Natural killer cell treated with Interleukin-12 subunit alpha and Interleukin-12 subunit beta and Interleukin-15 and Interleukin-18, amount 100 ng/mL, for 72 hours (primary cell): ENCODE data around the gene TRDMT1. TPM values are rescaled to one million over a fixed set of nuclear protein-coding genes. Genes with fewer than 3 reads are reported as not detected.

Experiments used
- ATAC-seq, 2 donors: fragments of 150-1000 bp; cut with Tn5 transposase in 1 of 2; sonication (Bioruptor Pico), chemical (Tn5 transposase) in 1 of 2; 2 replicates each; pipeline ENCODE4 v1.10.0; 2021
- DNase-seq: peaks from one replicate; pipeline ENCODE4 v3.0.0; 2022; ENCODE audit warnings: low spot score
- H3K27ac Mint-ChIP-seq, 2 donors: 1 replicate in 1 of 2; 2 replicates in 1 of 2; pipeline ENCODE4 v1.8.0; 2022; ENCODE audit warnings: mixed read lengths in 2 of 2, mild to moderate bottlenecking in 1 of 2, moderate library complexity in 1 of 2
- H3K27me3 Mint-ChIP-seq, 2 donors: 1 replicate in 1 of 2; 2 replicates in 1 of 2; pipeline ENCODE4 v1.8.0; 2022; ENCODE audit warnings: mixed read lengths in 2 of 2
- H3K36me3 Mint-ChIP-seq: one replicate; pipeline ENCODE4 v1.8.0; 2022; ENCODE audit warnings: mixed read lengths
- H3K4me1 Mint-ChIP-seq, 2 donors: 1 replicate in 1 of 2; 2 replicates in 1 of 2; pipeline ENCODE4 v1.8.0; 2022; ENCODE audit warnings: low read depth in 2 of 2, mixed read lengths in 2 of 2, mild to moderate bottlenecking in 1 of 2
- H3K4me3 Mint-ChIP-seq: one replicate; pipeline ENCODE4 v1.8.0; 2022; ENCODE audit warnings: mixed read lengths
- H3K9me3 Mint-ChIP-seq: 2 replicates; pipeline ENCODE4 v1.8.0; 2022; ENCODE audit warnings: mixed read lengths
- total RNA-seq, 2 donors: library from RNA; stranded (reverse); gene quantifications; one replicate each; pipeline ENCODE4 v1.2.3, GENCODE V29; 2022

TRDMT1 gene
- total RNA-seq, 2 donors from 2014 or later, result 8.1 to 15.2 TPM

GRCh38 chr10:17196045-17196444 lies 5.4 kb downstream of the TRDMT1 start:
- H3K27ac Mint-ChIP-seq, result no peak overlapping the region
- DNase-seq, result no peak
- no peak for ATAC-seq
- no peaks in the 10 kb centered on the region for H3K27me3 Mint-ChIP-seq
- peaks cover 6% of the 10 kb centered on the region for H3K36me3 Mint-ChIP-seq
- H3K4me3 Mint-ChIP-seq, result no peak overlapping the region
- no peaks in the 10 kb centered on the region for H3K9me3 Mint-ChIP-seq
- H3K4me1 Mint-ChIP-seq, result peaks cover 12 to 20% of the 10 kb centered on the region in 2 donors

GRCh38 chr10:17195083-17195482 lies 6.4 kb downstream of the TRDMT1 start:
- ATAC-seq, result no peak
- no peak overlapping the region for H3K27ac Mint-ChIP-seq
- no peak overlapping the region for H3K4me3 Mint-ChIP-seq
- peaks cover 6% of the 10 kb centered on the region for H3K36me3 Mint-ChIP-seq
- H3K4me1 Mint-ChIP-seq, result peaks cover 11 to 12% of the 10 kb centered on the region in 2 donors
- H3K9me3 Mint-ChIP-seq, result no peaks in the 10 kb centered on the region
- no peaks in the 10 kb centered on the region for H3K27me3 Mint-ChIP-seq
- no peak for DNase-seq

DNA sequence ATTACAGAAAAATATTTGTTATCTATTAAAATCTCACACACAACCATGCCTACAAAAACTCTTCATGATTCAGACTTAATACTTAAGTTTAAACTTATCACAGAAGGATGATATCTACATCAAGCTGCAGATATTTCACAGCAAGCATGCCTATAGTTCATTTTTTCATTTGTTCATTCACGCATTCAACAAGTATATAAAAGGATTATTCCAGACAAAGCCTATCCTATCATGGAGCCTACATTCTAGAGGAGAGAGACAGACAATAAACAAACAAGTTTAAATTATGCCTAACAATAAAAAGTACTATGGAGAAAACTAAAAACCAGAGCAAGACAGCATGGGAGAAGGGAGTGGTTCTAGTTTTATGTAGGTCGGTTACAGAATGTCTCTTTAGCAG lies 10.9 kb downstream of the TRDMT1 start:
- Mint-ChIP-seq H3K9me3 (no peaks in the 10 kb centered on the region), H3K4me3 (no peak overlapping the region), H3K36me3 (peaks cover 6% of the 10 kb centered on the region), H3K27me3 (no peaks in the 10 kb centered on the region), H3K27ac (no peak overlapping the region), H3K4me1 (peaks cover 0 to 4% of the 10 kb centered on the region in 2 donors)
- DNase-seq (no peak), ATAC-seq (no peak)

DNA sequence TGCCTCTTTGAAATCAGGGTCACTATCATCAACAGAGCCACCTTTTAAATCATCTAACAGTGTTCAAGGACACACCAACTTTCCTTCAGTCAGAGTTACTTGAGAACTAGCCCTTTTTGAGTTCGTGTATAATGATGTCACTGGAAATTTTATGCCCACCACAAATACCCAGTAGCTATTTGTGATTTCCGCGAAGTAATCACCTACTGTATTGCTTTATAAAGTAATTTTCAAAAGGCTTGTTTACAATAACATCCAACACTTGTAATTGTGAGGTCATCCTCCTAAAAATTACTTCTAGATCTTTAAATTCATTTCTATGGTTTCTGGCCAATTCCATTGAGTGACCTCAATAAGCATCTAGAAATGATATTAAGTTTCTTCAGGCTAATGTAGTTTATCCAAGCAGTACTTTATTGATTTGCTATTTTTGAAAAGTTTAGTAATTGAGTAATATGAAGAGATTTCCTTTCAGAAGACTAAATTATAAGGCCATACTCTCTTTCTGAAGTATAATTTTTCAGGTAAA lies 12.8 kb downstream of the TRDMT1 start:
- no peak for DNase-seq
- Mint-ChIP-seq H3K27me3 (no peaks in the 10 kb centered on the region), H3K27ac (no peak overlapping the region), H3K36me3 (peaks cover 2% of the 10 kb centered on the region), H3K4me1 (peaks cover 0 to 4% of the 10 kb centered on the region in 2 donors), H3K9me3 (no peaks in the 10 kb centered on the region), H3K4me3 (no peak overlapping the region)
- no peak for ATAC-seq

GRCh38 chr10:17185873-17186272 lies 15.6 kb downstream of the TRDMT1 start:
- no peak overlapping the region for H3K4me3 Mint-ChIP-seq
- peaks cover 0 to 3% of the 10 kb centered on the region in 2 donors for H3K4me1 Mint-ChIP-seq
- H3K27ac Mint-ChIP-seq, result no peak overlapping the region
- H3K9me3 Mint-ChIP-seq, result no peaks in the 10 kb centered on the region
- no peaks in the 10 kb centered on the region for H3K27me3 Mint-ChIP-seq
- ATAC-seq (no peak), DNase-seq (no peak)
- no peaks in the 10 kb centered on the region for H3K36me3 Mint-ChIP-seq

DNA sequence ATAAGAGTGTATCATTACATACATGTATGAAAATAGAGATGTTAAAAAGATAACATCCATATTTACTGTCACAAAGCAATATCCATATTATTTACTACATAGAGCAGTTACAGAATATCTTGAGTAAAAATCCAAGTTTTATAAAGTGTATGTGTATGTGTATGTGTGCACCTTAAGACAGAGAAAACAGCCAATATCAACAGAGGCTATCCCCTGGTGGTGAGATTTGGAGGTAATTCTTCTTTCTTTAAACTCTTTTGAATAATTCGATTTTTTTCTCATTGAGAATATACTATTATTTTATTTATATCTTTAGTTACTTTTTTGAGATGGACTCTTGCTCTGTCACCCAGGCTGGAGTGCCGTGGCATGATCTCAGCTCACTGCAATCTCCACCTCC lies 18.4 kb downstream of the TRDMT1 start:
- Mint-ChIP-seq H3K27ac (no peak overlapping the region), H3K27me3 (no peaks in the 10 kb centered on the region), H3K4me3 (no peak overlapping the region), H3K4me1 (no peaks in the 10 kb centered on the region), H3K36me3 (no peaks in the 10 kb centered on the region), H3K9me3 (no peaks in the 10 kb centered on the region)
- no peak for DNase-seq
- no peak for ATAC-seq

- H3K36me3 Mint-ChIP-seq, result no peaks in the 10 kb centered on the region
- H3K27me3 Mint-ChIP-seq, result no peaks in the 10 kb centered on the region
- no peak overlapping the region for H3K4me3 Mint-ChIP-seq
- DNase-seq, result no peak
- ATAC-seq, result no peak
- H3K4me1 Mint-ChIP-seq, result no peaks in the 10 kb centered on the region
- no peaks in the 10 kb centered on the region for H3K9me3 Mint-ChIP-seq
- H3K27ac Mint-ChIP-seq, result no peak overlapping the region
These were observed 19.7 kb downstream of the TRDMT1 start for GRCh38 chr10:17181751-17182150.

- Mint-ChIP-seq H3K27me3 (no peaks in the 10 kb centered on the region), H3K27ac (no peak overlapping the region), H3K9me3 (no peaks in the 10 kb centered on the region), H3K36me3 (no peaks in the 10 kb centered on the region), H3K4me1 (no peaks in the 10 kb centered on the region), H3K4me3 (no peak overlapping the region)
- DNase-seq (no peak), ATAC-seq (no peak)
These were observed 20.4 kb downstream of the TRDMT1 start for GRCh38 chr10:17181110-17181509.

DNA sequence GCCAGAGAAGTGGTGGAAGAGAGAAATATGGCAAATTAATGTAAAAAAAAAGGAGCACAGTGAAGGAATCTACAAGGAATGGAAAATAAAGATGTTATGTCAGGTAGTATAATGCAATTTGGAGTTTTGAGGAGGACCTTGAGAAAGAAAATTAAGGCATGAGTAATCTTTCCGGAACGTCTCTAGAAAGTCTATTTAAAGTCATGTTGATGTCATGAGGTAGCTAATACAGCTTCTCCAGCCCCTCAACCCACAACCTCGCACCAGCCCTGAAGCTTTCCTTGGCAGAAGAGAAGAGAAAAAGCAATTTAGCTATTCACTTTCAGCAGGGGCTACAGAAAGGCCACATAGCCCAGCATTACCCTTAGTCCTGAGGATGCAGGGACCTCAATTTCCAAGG lies 22.5 kb downstream of the TRDMT1 start:
- Mint-ChIP-seq H3K36me3 (no peaks in the 10 kb centered on the region), H3K4me1 (peaks cover 6 to 8% of the 10 kb centered on the region in 2 donors), H3K4me3 (no peak overlapping the region), H3K9me3 (no peaks in the 10 kb centered on the region), H3K27ac (no peak overlapping the region), H3K27me3 (no peaks in the 10 kb centered on the region)
- no peak for ATAC-seq
- no peak for DNase-seq

- Mint-ChIP-seq H3K4me3 (no peak overlapping the region), H3K36me3 (no peaks in the 10 kb centered on the region), H3K27me3 (no peaks in the 10 kb centered on the region), H3K4me1 (peaks cover 6 to 8% of the 10 kb centered on the region in 2 donors), H3K9me3 (no peaks in the 10 kb centered on the region), H3K27ac (no peak overlapping the region)
- DNase-seq (no peak), ATAC-seq (no peak)
These were observed 23.5 kb downstream of the TRDMT1 start for GRCh38 chr10:17178006-17178405.

DNA sequence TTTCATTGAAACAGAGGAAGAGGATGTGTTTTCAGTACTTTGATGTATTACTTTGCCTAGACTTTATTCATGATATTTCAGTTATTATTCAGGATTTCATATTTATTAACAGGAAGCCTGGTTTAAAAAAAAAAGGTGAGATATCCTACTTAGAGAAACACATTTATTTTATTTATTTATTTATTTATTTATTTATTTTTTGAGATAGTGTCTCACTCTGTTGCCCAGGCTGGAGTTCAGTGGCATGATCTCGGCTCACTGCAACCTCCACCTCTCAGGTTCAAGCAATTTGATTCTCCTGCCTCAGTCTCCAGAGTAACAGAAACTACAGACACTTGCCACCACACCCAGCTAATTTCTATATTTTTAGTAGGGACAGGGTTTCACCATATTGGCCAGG lies 24.5 kb downstream of the TRDMT1 start:
- no peaks in the 10 kb centered on the region for H3K27me3 Mint-ChIP-seq
- H3K4me3 Mint-ChIP-seq, result no peak overlapping the region
- H3K36me3 Mint-ChIP-seq, result no peaks in the 10 kb centered on the region
- DNase-seq (no peak), ATAC-seq (no peak)
- peaks cover 6 to 8% of the 10 kb centered on the region in 2 donors for H3K4me1 Mint-ChIP-seq
- H3K27ac Mint-ChIP-seq, result no peak overlapping the region
- no peaks in the 10 kb centered on the region for H3K9me3 Mint-ChIP-seq

DNA sequence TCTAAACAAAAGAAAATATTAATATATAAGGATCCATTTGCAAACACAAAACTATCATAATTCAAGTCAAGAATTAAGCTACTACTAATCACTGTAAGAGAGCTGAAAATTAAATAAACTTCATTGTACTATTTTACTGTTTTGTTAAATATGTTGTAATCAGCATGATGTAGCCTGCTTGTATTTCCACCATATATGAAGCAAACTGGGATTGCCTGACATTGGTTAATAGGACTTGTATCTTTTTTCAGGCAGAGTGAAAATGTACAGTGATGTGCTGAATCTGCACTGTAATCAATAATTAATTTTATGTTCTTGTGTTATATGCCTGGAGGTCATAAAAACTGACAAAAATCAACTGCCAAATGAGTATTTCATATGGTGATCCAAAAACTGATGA lies 25.4 kb downstream of the TRDMT1 start:
- H3K27me3 Mint-ChIP-seq, result no peaks in the 10 kb centered on the region
- DNase-seq, result no peak
- H3K4me1 Mint-ChIP-seq, result peaks cover 6 to 8% of the 10 kb centered on the region in 2 donors
- H3K27ac Mint-ChIP-seq, result no peak overlapping the region
- H3K9me3 Mint-ChIP-seq, result no peaks in the 10 kb centered on the region
- ATAC-seq, result no peak
- no peaks in the 10 kb centered on the region for H3K36me3 Mint-ChIP-seq
- no peak overlapping the region for H3K4me3 Mint-ChIP-seq

GRCh38 chr10:17175551-17175950 lies 25.9 kb downstream of the TRDMT1 start:
- Mint-ChIP-seq H3K27ac (peak overlapping the region in 1 of 2 donors; percentile 74), H3K36me3 (no peaks in the 10 kb centered on the region), H3K4me3 (peak overlapping the region; percentile 15), H3K9me3 (no peaks in the 10 kb centered on the region), H3K27me3 (no peaks in the 10 kb centered on the region), H3K4me1 (peaks cover 6 to 8% of the 10 kb centered on the region in 2 donors)
- ATAC-seq (no peak), DNase-seq (no peak)

DNA sequence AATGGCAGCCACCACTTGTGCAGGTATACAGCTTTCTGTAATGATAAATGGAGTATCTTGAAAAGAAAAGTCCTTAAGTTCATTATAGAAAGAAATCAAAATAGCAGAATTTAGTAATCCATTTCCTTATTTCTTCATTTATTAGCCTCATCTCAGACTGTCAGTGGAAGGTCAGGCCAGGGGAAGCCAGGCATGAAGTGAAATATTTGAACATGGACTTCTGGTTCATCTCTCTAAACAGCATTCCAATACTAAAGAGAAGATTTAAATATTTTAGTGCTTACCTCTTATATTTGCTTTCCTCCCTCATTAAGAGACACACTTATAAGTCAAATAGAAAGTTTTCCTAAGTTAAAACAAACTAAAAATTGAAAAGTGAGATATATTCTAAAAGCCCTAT lies 26.8 kb downstream of the TRDMT1 start:
- DNase-seq (no peak), ATAC-seq (no peak)
- no peaks in the 10 kb centered on the region for H3K9me3 Mint-ChIP-seq
- H3K4me1 Mint-ChIP-seq, result peaks cover 6 to 8% of the 10 kb centered on the region in 2 donors
- no peaks in the 10 kb centered on the region for H3K36me3 Mint-ChIP-seq
- peak overlapping the region in 1 of 2 donors; percentile 74 for H3K27ac Mint-ChIP-seq
- no peaks in the 10 kb centered on the region for H3K27me3 Mint-ChIP-seq
- no peak overlapping the region for H3K4me3 Mint-ChIP-seq

- Mint-ChIP-seq H3K27ac (no peak overlapping the region), H3K4me3 (no peak overlapping the region)
These were observed 30.3 kb downstream of the TRDMT1 start for GRCh38 chr10:17171141-17171641.

More at GRCh38 chr10:17171141-17171641, 30.3 kb downstream of the TRDMT1 start:
- Mint-ChIP-seq H3K27me3 (no peaks in the 10 kb centered on the region), H3K4me1 (peaks cover 6 to 8% of the 10 kb centered on the region in 2 donors), H3K9me3 (no peaks in the 10 kb centered on the region), H3K36me3 (no peaks in the 10 kb centered on the region)
- no peak for ATAC-seq
- no peak for DNase-seq
